NT2/D1 (cell line): ENCODE measurements around the gene GRHL3.

Experiments used
- SUZ12 ChIP-seq: IDR thresholded peaks from 2 replicates; pipeline ENCODE4 v1.6.1; 2011; ENCODE audit not compliant: insufficient read length, insufficient read depth; ENCODE audit errors: extremely low read depth
- YY1 ChIP-seq: IDR thresholded peaks from 2 replicates; pipeline ENCODE4 v1.6.1; 2011; ENCODE audit not compliant: insufficient read length, insufficient read depth
- ZNF274 ChIP-seq: IDR thresholded peaks from 2 replicates; pipeline ENCODE4 v1.6.1; 2011; ENCODE audit warnings: mild to moderate bottlenecking, low read depth, low read length

DNA sequence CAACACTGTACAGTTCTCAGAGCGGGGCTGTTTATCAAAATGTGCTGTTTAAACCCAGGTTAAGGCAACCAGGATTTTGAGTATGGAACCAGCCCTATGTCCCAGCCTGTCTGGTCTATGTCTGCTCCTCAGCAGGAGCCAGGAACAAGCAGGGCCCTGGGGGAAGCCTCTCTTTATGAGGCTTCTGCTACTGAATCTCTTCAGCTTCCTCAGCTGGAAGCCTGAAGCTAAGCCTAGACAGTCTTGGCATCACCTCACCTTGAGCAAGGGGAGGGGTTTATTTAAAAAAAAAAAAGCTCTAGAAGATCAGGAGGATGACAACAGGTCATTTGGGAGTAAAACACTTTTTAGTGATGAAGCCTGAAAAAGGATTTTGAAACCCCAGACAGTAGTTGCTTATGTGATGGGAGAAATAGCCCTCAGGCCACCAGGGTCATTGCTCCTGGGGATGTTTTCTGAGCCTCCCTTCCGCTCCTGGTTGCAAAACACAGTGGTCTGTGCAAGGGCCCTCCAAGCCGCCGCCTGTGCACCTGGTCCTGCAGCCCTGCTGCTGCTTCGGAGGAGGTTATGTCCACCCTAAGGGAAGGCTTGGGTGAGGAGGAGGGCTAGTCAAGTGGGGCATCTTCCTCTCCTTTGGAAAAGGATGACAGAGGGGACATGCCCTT is 21.8 kb upstream of the GRHL3 start:
- TF ChIP-seq YY1 (no peak), SUZ12 (no peak), ZNF274 (no peak)
